SH-SY5Y (cell line): ENCODE data around the gene MYLK4.

Experiments used
- GATA2 ChIP-seq: IDR thresholded peaks from 2 replicates; pipeline ENCODE4 v1.6.1; 2011; ENCODE audit warnings: mild to moderate bottlenecking, low read depth, low read length
- GATA3 ChIP-seq: IDR thresholded peaks from 2 replicates; pipeline ENCODE4 v1.6.1; 2011; ENCODE audit warnings: low read depth, mild to moderate bottlenecking, low read length, moderate library complexity

DNA sequence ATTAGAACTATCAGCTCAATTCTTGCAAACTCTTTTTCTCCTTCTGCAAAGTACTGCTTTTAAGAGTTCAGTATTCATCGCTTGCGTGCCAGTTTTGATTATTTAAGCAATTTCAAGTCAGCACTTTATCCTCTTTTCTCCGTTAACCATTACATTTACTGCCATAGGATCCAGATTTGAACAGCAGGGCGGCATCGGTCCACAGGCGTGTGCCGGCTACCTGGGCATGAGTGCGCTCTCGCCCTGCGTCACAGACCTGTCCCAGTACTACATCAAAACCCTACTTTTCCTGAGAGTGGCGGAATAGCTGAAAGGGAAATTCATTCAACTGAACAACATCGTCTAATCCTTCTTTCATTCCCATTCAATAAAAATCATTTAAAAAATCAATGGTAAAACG is 53.4 kb downstream of the MYLK4 start:
- no peak for TF ChIP-seq GATA3
- TF ChIP-seq GATA2: no peak
